RWPE1 (cell line): ENCODE results near the gene P2RX6.
A peak's percentile ranks its signal among the peaks of the same experiment; 100 is the strongest.
"Not testable (repeated sequence)": the region's sequence is repeated elsewhere in the genome, so short reads cannot be mapped to it uniquely, and the experiment has no call there.

Experiments used
- CTCF ChIA-PET: fragments of 350-600 bp; sonication (Branson Sonifier 250); formaldehyde crosslinking; extraction: SDS; loops from one replicate; lab custom pipeline; 2021; lab: Yijun Ruan, JAX
- POLR2A ChIA-PET: fragments of 400-600 bp; formaldehyde crosslinking; extraction: SDS; loops from one replicate; lab custom pipeline; 2020; ENCODE audit warnings: antibody characterized with exemption; ENCODE audit not compliant: low non-redundant PET; lab: Yijun Ruan, JAX
- DNase-seq: peaks from one replicate; pipeline ENCODE4 v3.0.0; 2012; ENCODE audit warnings: low spot score
- H3K27ac ChIP-seq: fragments of 450-650 bp; 2 replicates; pipeline ENCODE4 v1.5.1; 2017
- TF ChIP-seq, protein P1 (sequence below): fragments of 450-650 bp; conservative IDR thresholded peaks from 2 replicates; pipeline ENCODE4 v1.5.1; 2017; ENCODE audit warnings: low read depth, mild to moderate bottlenecking

The P2RX6 gene

GRCh38 chr22:21047035-21047661 lies 32.2 kb downstream of the P2RX6 start:
- CTCF ChIA-PET, result no interaction called here
- no peak for DNase-seq
- POLR2A ChIA-PET, result interaction anchor here (0.6 kb wide), 1 partner anchor 32 kb away, joined by 3 read pairs; no protein-coding TSS in a partner anchor
- TF ChIP-seq, protein P1, sequence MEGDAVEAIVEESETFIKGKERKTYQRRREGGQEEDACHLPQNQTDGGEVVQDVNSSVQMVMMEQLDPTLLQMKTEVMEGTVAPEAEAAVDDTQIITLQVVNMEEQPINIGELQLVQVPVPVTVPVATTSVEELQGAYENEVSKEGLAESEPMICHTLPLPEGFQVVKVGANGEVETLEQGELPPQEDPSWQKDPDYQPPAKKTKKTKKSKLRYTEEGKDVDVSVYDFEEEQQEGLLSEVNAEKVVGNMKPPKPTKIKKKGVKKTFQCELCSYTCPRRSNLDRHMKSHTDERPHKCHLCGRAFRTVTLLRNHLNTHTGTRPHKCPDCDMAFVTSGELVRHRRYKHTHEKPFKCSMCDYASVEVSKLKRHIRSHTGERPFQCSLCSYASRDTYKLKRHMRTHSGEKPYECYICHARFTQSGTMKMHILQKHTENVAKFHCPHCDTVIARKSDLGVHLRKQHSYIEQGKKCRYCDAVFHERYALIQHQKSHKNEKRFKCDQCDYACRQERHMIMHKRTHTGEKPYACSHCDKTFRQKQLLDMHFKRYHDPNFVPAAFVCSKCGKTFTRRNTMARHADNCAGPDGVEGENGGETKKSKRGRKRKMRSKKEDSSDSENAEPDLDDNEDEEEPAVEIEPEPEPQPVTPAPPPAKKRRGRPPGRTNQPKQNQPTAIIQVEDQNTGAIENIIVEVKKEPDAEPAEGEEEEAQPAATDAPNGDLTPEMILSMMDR, result no peak
- H3K27ac ChIP-seq, result no peak overlapping the region

- no peak overlapping the region for H3K27ac ChIP-seq
- TF ChIP-seq, protein P1, result no peak
- DNase-seq, result no peak
- ChIA-PET POLR2A (no interaction called here), CTCF (no interaction called here)
Measured at GRCh38 chr22:21047730-21048129, 32.8 kb downstream of the P2RX6 start.

DNA sequence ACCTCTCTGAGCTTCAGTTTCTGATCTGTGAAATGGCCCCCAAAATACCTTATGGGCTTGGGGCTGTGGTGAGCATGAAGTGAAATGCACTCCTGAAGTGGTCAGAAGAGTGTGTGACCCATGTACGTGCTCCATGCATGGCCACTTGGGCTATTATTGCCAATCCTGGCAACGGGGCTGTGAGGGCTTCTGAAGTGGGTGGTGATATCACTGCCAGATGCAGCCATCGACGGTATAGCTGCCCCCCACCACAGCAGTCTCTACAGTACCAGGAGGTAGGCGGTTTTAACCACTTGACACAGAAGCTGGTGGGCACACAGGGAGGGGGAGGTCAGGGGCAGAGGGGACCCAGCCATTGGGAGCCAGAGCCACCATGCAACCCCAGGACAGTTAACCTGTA lies 33.5 kb downstream of the P2RX6 start:
- CTCF ChIA-PET, H3K27ac ChIP-seq, DNase-seq, POLR2A ChIA-PET: not testable (repeated sequence)

DNA sequence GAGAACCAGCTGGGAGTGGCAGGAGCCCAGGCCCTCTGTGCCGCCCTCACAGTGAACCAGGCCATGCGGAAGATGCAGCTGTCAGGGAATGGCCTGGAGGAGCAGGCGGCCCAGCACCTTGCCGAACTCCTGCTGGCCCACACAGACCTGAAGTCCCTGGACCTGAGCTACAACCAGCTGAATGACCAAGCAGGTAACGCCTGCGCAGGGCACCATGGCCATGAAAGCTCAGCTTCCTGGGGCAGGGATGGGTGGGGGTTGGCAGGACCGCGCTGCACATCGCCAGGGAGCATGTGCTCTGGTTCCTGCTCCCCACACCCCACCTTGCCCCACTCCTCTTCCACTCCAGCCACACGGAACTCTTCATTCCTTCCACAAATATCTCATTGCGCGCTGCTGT lies 34.0 kb downstream of the P2RX6 start:
- POLR2A ChIA-PET, CTCF ChIA-PET, H3K27ac ChIP-seq, DNase-seq: not testable (repeated sequence)

- ChIA-PET CTCF (interaction anchor here (0.6 kb wide), 1 partner anchor 18 kb away, joined by 4 read pairs; no protein-coding TSS in a partner anchor), POLR2A (no interaction called here)
- TF ChIP-seq, protein P1, result no peak
- DNase-seq, result no peak
- peak overlapping the region; percentile 2; the same call in 1 of the 2 replicates for H3K27ac ChIP-seq
Measured at GRCh38 chr22:21051145-21051830, 36.3 kb downstream of the P2RX6 start.

- ChIA-PET CTCF (no interaction called here), POLR2A (no interaction called here)
- H3K27ac ChIP-seq, result peak overlapping the region; percentile 2; the same call in 1 of the 2 replicates
- no peak for DNase-seq
- TF ChIP-seq, protein P1, result no peak
Measured at GRCh38 chr22:21051831-21052400, 37.0 kb downstream of the P2RX6 start.

- ChIA-PET CTCF (no interaction called here), POLR2A (no interaction called here)
- TF ChIP-seq, protein P1, result no peak
- no peak overlapping the region for H3K27ac ChIP-seq
- DNase-seq, result no peak
Measured at GRCh38 chr22:21052715-21053459, 37.9 kb downstream of the P2RX6 start.
